ENCODE data around the gene PRTN3. TPM values are rescaled to one million over a fixed set of nuclear protein-coding genes. Genes with fewer than 3 reads are reported as not detected.

Gene PRTN3
- polyA plus RNA-seq, 1 of the 3 experiments (the other 2 are of a cell fraction), result not detected

DNA sequence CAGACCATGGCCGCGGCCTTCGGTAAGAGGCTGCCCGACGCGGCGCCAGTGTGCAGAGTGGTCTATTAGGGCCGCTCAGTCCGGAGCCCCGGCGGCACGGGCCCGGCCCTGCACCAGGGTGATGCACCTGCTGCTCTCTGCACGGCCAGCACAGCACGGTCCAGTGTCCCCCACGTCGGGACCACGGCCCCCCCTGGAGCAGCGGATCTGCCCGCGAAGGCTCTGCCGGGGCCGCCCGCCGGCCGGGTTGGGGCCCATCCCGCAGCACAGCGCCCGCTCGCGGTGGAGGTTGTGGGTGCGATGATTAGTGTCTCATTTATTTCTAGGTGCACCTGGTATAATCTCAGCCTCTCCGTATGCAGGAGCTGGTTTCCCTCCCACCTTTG lies 35.6 kb upstream of the PRTN3 start (continued):
- TF ChIP-seq, protein P1, sequence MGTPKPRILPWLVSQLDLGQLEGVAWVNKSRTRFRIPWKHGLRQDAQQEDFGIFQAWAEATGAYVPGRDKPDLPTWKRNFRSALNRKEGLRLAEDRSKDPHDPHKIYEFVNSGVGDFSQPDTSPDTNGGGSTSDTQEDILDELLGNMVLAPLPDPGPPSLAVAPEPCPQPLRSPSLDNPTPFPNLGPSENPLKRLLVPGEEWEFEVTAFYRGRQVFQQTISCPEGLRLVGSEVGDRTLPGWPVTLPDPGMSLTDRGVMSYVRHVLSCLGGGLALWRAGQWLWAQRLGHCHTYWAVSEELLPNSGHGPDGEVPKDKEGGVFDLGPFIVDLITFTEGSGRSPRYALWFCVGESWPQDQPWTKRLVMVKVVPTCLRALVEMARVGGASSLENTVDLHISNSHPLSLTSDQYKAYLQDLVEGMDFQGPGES (IDR thresholded peaks at IDR 0.05; ENCODE audit: low read depth, low read length), result no peak
- TF ChIP-seq RCOR1 (IDR thresholded peaks at IDR 0.05; ENCODE audit: low read length) (no peak), RAD21 (IDR thresholded peaks at IDR 0.05; ENCODE audit: low read length) (no peak), NFIC (IDR thresholded peaks at IDR 0.05; ENCODE audit: borderline replicate concordance) (no peak), TCF12 (IDR thresholded peaks at IDR 0.05) (no peak), CHD2 (IDR thresholded peaks at IDR 0.05; ENCODE audit: low read length, partially characterized antibody) (no peak), PBX3 (IDR thresholded peaks at IDR 0.05) (no peak)
- TF ChIP-seq, protein P2, sequence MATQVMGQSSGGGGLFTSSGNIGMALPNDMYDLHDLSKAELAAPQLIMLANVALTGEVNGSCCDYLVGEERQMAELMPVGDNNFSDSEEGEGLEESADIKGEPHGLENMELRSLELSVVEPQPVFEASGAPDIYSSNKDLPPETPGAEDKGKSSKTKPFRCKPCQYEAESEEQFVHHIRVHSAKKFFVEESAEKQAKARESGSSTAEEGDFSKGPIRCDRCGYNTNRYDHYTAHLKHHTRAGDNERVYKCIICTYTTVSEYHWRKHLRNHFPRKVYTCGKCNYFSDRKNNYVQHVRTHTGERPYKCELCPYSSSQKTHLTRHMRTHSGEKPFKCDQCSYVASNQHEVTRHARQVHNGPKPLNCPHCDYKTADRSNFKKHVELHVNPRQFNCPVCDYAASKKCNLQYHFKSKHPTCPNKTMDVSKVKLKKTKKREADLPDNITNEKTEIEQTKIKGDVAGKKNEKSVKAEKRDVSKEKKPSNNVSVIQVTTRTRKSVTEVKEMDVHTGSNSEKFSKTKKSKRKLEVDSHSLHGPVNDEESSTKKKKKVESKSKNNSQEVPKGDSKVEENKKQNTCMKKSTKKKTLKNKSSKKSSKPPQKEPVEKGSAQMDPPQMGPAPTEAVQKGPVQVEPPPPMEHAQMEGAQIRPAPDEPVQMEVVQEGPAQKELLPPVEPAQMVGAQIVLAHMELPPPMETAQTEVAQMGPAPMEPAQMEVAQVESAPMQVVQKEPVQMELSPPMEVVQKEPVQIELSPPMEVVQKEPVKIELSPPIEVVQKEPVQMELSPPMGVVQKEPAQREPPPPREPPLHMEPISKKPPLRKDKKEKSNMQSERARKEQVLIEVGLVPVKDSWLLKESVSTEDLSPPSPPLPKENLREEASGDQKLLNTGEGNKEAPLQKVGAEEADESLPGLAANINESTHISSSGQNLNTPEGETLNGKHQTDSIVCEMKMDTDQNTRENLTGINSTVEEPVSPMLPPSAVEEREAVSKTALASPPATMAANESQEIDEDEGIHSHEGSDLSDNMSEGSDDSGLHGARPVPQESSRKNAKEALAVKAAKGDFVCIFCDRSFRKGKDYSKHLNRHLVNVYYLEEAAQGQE (IDR thresholded peaks at IDR 0.05; ENCODE audit: low read depth, low read length), result no peak

DNA sequence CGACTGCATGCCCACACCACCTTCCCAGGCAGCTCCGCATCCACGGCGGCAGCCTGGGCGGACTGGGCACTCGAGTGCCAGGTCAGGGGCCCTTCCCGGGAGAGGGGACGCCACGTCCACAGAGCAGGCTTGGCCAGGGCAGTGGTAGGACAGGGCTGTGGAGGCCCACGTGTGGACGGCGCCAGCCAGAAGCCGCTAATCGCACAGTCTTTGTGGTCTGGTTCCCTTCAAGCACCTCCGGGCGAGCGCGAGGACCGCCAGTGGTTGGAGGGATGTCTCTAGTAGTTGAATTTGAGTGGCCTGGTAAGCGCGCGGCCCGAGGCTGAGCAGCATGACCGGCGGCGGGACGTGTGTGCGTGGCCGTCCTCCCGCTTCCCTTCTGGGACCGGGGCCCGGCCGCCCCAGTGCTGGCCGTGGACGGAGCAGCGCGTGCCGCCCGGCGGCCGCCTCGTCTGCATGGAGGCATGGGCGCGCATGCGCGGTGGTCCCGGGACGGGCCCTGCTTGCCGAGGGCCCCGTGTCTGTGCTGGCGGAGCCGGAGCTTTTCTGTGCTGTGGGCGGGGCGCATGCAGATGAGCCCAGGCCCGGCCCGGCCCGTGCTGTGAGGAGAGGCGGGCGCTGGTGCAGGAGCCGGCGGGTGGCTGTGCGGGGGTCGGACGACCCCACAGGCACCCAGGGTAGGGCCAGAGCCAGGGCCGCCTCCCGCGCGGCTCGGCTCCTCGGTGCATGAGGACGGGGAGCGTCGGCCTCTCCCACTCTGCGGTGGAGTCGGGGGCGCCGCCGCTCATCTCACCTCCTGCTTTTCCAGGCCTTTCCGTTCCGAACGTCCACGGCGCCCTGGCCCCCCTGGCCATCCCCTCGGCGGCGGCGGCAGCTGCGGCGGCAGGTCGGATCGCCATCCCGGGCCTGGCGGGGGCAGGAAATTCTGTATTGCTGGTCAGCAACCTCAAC lies 34.9 kb upstream of the PRTN3 start:
- peaks cover 100% of the 10 kb centered on the region for H4K20me1 ChIP-seq (ENCODE audit: insufficient read depth)
- DNase-seq, result peak; percentile 39
- H3K4me3 ChIP-seq (ENCODE audit: low read depth in 2 of 2, low read length in 1 of 2), result no peak overlapping the region
- H3K4me1 ChIP-seq (ENCODE audit: control insufficient read depth in 1 of 2, insufficient read depth in 2 of 2, low read depth in 1 of 2, low read length in 1 of 2), result peaks cover 13 to 17% of the 10 kb centered on the region in 2 experiments; a peak in 2 of 4 replicates
- peaks cover 90% of the 10 kb centered on the region for H3K79me2 ChIP-seq (ENCODE audit: insufficient read depth)
- H3K9ac ChIP-seq, result no peak overlapping the region
- ChIA-PET CTCF (no interaction called here), POLR2A (interaction anchor here (1.6 kb wide), 1 partner anchor 9 kb away, joined by 6 read pairs; no protein-coding TSS in a partner anchor)
- H3K9me3 ChIP-seq, result no peaks in the 10 kb centered on the region
- H3K36me3 ChIP-seq (replicated peaks in 1 of 2; ENCODE audit: control insufficient read depth in 1 of 2, insufficient read depth in 2 of 2, low read length in 1 of 2), result peaks cover 49 to 79% of the 10 kb centered on the region in 2 experiments
- no peaks in the 10 kb centered on the region for H3K9me2 ChIP-seq
- no peak overlapping the region for H3K4me2 ChIP-seq
- no peaks in the 10 kb centered on the region for H3K27me3 ChIP-seq (ENCODE audit: insufficient read depth)
- no peak overlapping the region for H2AFZ ChIP-seq (ENCODE audit: low read depth)
- peaks cover 24% of the 10 kb centered on the region for H3F3A ChIP-seq (replicated peaks; ENCODE audit: insufficient read depth)
- no peak overlapping the region for H3K27ac ChIP-seq (ENCODE audit: low read depth in 2 of 2, low read length in 1 of 2)
- WGBS (ENCODE audit: low lambda C conversion rate), result 98% methylated on average over 30 of the region's 93 CpGs
- no peak for TF ChIP-seq EP300 (IDR thresholded peaks at IDR 0.05; ENCODE audit: borderline replicate concordance in 1 of 2, low read depth in 1 of 2, low read length in 1 of 2)
- no peak for TF ChIP-seq MEF2A (IDR thresholded peaks at IDR 0.05; ENCODE audit: borderline replicate concordance, low read depth)
- TF ChIP-seq NRF1 (IDR thresholded peaks at IDR 0.05; ENCODE audit: low read depth, low read length), result no peak
- no peak for TF ChIP-seq RXRA (IDR thresholded peaks at IDR 0.05; ENCODE audit: borderline replicate concordance, low read depth)
- no peak for TF ChIP-seq PBX3 (IDR thresholded peaks at IDR 0.05)
- no peak for TF ChIP-seq TCF12 (IDR thresholded peaks at IDR 0.05)
- TF ChIP-seq MAX (IDR thresholded peaks at IDR 0.05; ENCODE audit: low read depth), result no peak
- no peak for TF ChIP-seq RFX5 (IDR thresholded peaks at IDR 0.05; ENCODE audit: low read length)
- no peak for TF ChIP-seq POLR2AphosphoS5 (IDR thresholded peaks at IDR 0.05; ENCODE audit: low read depth, low read length)
- TF ChIP-seq TAF1 (IDR thresholded peaks at IDR 0.05; ENCODE audit: borderline replicate concordance, low read depth, low read length), result no peak
- TF ChIP-seq, protein P2 (IDR thresholded peaks at IDR 0.05; ENCODE audit: low read depth, low read length), result no peak

Data from SK-N-SH (cell line).